Suppressor macrophage (primary cell): ENCODE data around the gene HIRIP3.
"Not testable (repeated sequence)": the region's sequence is repeated elsewhere in the genome, so short reads cannot be mapped to it uniquely, and the experiment has no call there.

ENCODE experiments used
- DNase-seq, 4 experiments: peaks; one replicate each; pipeline ENCODE4 v3.0.0-alpha.2; 2020 to 2022
- total RNA-seq, 17 experiments: gene quantifications; one replicate each; lab custom pipeline; 2026; ENCODE audit warnings: mixed read lengths in 6 of 17, inconsistent platforms in 3 of 17; lab: John Stamatoyannopoulos, UW

HIRIP3 gene, protein sequence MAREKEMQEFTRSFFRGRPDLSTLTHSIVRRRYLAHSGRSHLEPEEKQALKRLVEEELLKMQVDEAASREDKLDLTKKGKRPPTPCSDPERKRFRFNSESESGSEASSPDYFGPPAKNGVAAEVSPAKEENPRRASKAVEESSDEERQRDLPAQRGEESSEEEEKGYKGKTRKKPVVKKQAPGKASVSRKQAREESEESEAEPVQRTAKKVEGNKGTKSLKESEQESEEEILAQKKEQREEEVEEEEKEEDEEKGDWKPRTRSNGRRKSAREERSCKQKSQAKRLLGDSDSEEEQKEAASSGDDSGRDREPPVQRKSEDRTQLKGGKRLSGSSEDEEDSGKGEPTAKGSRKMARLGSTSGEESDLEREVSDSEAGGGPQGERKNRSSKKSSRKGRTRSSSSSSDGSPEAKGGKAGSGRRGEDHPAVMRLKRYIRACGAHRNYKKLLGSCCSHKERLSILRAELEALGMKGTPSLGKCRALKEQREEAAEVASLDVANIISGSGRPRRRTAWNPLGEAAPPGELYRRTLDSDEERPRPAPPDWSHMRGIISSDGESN
- total RNA-seq, result 2.1 to 16.2 (median 5.9) reads per million in 17 experiments

DNA sequence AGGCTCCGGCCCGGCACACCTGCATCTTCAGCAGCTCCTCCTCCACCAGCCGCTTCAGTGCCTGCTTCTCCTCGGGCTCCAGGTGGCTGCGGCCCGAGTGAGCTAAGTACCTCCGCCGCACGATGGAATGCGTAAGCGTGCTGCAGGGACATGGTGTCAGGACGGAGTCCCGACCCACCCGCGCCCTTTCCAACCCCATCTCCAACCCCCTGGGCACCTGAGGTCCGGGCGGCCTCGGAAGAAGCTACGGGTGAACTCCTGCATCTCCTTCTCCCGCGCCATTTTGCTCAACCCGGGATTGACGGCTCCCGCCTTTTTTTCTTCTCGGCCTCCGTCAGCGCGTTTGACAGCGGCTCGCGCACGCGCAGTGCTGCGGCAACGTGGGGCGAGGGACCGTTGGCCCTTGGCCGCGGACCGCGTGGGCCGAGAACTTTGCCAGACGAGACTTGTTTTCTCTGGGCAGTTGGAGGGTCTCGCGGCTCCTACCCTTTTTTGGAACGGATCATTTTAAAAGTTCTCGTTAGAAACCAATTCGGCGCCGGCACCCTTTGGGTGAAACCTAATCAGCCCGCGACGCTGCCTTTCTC lies at the start of gene HIRIP3:
Gene HIRIP3 (minus strand): TSS at position 294 of the 587 bp plus-strand sequence. CDS start 12 bp downstream, at position 282.
- peak; percentile 94 to 97 (median 96) for DNase-seq

DNA sequence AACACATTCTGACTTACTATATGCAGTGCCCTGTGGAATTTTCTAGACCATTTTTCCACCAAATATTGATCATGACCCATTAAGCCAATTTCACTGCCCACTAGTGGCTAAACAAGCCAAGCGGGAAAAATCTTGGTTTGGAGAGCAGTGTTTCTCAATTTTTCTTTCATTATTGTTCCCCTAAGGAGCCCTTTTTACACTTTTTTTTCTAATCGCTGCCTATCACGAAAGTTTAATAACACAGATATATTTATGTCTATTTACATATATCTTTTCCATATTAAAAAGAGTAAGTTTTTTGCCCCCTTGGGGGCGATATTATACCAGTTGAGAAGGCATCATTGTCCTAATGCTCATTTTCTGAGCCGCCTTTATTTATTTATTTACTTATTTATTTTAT lies 46.4 kb upstream of the HIRIP3 start:
- DNase-seq, result peak; percentile 16 to 64 (median 58)

DNA sequence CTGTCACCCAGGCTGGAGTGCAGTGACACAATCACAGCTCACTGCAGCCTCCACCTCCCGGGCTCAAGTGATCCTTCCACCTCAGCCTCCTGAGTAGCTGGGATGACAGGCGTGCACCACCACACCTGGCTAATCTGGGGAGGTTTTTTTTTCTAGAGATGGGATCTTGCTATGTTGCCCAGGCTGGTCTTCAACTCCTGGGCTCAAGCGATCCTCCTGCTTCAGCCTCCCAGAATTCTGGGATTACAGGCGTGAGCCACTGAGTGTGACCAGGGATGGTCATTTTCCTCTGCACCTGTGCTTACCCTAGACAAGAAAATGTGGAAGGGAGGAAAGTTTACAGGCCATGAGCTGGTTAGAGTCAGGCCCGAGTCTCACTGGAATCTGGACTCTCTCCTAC lies 45.3 kb upstream of the HIRIP3 start:
- DNase-seq, result not testable (repeated sequence)

DNA sequence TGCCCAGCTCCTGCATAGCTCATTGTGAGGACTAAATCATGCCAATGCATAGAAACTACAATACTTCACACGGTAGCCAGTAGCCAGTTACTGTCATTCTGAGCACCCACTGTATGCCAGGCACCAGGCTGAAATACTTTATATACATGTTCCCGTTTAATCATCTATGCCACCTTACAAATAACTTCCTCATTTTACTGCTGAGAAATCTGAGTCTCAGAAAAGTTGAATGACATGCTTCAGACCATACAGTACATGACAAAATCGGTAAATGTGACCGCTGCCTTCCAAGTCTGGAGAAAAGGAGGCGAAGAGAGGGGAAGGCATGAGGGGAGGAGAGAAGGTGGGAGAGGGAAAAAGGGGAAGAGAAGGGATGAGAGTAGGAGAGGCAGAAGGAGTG lies 44.8 kb upstream of the HIRIP3 start:
- DNase-seq, result peak; percentile 27 to 69 (median 48)

DNA sequence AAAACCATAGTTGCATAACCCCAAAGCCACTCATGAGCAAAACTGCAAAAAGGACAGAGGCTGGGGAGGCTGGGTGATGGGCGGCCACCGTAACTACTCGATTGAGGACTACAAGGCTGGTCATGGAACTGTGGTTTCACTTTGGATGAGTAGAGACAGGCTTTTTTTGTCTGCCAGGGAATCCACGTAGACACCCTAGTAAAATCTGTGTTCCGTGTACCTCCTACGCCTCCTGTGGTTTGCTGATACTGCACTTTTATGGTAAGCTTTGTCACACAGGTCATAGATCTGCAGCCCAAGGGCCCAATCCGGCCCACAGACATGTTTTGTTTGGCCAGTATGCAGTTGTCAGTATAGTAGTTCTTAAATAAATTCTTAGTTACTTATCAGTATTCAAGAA lies 37.9 kb upstream of the HIRIP3 start:
- no peak for DNase-seq

DNA sequence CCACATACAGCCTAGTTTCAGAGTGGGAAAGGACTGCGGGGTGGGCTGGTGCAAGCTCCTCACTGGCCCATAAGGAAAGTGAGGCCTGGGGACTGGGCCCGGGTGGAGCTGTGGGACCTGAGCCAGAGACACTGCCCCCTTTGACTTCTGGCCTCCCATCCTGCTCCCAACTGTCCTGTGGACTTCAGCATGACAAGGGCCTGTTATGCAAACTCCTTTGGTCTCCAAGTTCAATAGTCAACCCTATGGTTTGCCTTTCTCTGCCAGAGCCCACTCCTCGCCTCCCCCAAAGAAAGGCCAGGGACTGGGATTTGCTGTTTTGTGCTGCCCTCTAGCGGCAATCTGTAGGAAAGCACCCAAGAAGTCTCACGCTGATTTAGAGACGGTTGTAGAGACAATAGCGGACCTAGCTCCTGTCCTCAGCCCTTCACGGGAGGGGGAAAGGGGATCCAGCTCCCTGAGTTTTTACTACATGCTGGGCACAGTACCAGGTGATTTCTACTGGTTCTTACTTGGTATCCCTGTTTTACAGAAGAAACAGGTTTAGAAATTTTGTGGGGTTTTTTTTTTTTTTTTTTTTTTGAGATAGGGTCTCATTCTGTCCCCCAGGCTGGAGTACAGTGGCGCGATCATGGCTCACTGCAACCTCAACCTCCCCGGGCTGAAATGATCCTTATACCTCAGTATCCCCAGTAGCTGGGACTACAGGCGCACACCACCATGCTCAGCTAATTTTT lies 36.8 kb upstream of the HIRIP3 start:
- peak; percentile 78 to 81 (median 80) for DNase-seq

DNA sequence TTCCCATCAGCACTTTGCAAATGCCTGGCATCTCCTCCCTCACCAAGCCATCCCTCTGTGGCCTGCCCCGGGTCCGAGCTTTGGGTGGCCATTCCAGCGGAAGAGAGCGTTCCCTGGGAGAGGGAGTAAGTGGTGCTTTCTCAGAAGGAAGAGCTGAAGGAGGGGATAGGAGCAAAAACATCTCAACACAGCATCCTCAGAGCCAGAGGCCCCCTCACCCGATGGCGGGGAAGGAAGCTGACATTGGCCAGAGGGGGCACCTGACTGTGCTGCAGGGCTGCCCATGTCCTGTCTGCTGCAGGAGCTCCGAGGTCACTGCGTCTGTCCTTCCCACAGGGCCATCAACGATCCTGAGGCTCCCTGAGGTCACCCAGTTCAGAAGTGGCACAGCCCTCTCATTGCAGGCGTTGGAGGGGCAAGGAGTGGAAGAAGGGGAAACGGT lies 36.1 kb upstream of the HIRIP3 start:
- DNase-seq, result no peak

DNA sequence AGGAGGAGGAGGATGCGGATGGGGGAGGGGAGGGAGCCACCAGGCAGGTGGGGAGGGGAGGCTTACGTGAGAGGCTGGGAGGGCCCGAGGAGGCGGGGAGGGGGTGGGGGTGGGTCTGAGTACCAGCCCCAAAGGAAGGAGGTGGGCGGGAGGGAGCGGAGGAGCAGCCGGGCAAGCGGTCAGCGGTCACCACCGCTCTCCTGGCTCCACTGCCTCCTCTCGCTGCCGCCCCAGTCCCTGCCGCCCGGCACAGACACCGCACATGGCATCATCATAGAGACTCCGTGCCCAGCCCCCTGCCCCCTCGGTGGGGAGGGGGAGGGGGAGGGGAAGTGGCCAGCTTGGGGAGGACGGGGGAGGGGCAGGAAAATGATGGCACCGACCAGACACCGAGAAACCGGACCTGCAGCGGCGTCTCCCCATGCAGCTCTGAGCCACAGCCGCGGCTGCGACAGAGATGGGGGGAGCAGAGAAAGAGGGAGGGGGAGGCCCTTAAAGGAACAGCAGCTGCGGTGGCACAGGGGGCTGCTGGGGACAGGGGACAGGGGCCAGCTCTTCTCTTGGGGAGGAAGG lies 35.5 kb upstream of the HIRIP3 start, which contains the start of gene TLCD3B:
Gene TLCD3B (minus strand): TSS at position 431 of the 573 bp plus-strand sequence. CDS start 744 bp downstream, outside the sequence.
- peak in 1 of 4 experiments; percentile 35 for DNase-seq

DNA sequence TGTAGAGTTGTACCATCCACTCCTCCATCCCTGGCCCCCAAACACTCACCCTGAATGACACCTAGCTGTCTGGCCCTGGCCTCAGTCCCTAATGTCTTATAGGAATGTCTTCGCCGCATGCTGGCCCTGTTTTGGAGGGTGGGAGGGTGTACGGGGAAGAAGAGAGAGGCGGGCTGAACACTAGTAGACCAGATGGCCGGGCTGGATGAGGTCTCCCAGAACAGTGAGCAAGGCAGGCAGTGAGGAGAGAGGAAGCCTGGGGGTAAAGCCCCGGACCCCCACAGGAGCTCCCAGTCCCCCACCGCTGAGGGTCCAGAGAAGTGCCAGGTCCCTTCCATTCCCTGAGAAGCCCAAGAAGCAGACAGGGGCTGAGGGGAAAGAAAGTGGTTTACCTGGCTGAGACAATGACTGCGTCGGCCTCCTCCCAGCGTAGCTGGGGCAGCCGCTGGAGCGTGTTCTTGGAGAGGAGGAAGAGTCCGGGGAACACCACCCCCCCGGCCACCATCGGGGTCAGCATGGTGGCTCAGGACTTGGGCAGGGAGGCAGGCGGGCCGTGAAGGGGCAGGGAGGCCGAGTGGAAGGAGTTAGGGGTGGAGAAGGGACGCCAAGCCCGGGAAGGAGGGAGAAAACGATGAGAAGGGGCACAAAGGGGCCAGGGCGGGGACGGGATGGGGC lies 34.7 kb upstream of the HIRIP3 start:
- DNase-seq, result no peak

DNA sequence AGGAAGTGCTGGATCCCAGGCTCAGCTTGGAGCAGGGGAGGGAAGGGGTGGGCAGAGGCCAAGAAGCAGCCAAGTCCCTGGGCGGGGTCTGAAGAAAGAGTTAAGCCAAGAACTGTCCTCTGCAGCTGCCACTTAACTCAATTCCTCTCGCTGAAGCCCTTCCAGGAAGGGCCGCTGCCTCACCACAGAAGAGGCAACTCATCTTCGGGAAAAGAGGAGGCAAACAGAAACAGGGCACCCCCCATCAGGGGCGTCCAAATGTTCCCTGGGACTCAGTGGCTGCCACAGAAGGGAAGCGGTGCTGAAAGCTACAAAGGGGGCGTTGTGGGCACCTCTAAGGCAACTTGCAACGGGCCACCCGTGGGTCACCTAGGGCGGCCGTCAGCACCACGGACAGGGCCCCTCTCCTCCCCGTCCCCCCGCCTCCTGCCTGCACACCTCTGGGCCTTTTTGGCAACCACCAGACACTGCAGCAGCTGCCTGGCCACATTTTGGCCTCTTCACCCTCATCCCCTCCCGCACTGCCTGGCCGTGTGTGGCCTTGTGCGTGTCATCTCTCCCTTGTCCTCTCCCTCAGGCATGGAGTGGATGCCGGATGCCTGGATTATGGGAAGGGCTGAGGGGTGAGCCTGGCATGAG lies 33.1 kb upstream of the HIRIP3 start:
- DNase-seq, result peak in 1 of 4 experiments; percentile 42

DNA sequence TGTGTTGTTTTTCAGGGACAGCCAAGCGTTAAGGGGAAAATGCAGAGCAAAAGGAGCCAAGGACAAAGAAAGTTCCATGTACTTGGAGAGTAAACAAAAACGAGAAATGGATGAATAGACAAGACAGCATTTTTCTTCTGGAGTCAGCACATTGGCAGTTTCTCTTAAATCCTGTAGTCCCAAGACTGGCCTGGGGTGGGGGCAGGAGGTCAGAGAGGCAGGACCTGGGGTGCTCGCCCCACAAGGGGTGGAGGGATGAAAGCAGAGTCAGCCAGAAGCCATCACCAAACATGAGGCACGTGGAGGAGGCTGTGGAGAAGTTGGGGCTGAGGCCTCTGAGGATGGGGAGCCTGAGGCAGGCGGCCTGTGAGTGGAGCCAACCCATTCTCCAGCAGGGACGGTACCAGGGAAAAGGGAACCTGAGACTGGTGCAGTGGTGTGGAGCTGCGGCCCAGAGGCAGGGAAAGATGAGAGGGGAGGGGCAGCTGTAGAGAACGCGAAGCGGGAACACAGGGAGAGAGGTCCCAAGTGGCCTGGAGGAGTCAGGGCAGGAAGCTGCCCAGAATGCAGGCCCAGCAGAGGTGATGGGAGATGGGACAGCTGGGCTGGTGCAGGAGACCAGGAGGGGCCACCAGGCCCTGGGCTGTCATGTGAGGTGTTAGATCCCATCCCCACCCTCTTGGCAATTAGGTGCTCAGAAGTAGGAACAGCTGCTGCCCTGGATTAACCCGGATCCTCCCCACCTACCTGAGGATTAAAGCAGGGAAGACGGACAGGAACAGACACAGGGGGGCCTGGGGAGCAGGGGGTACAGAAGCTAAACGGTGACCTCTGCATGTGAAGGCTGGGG lies 32.4 kb upstream of the HIRIP3 start:
- no peak for DNase-seq

DNA sequence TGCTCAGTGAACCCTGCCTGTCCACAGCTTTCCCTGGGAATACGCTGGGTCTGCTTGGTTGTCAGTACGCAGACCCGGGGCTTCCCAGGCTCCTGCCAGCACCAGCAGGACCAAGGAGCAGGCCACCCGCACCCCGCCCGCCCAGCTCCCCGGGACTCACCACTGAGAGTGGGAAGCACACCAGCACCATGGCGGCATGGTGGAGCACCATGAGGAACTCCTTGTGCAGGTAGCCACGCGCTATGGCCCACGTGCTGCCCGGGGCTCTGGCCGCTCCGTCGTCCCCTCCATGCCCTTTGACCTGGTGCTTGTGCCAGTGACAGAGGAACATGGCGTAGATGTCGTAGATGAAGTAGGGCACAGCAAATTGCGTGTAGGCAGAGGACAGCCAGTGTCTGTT lies 31.0 kb upstream of the HIRIP3 start:
- DNase-seq, result no peak

DNA sequence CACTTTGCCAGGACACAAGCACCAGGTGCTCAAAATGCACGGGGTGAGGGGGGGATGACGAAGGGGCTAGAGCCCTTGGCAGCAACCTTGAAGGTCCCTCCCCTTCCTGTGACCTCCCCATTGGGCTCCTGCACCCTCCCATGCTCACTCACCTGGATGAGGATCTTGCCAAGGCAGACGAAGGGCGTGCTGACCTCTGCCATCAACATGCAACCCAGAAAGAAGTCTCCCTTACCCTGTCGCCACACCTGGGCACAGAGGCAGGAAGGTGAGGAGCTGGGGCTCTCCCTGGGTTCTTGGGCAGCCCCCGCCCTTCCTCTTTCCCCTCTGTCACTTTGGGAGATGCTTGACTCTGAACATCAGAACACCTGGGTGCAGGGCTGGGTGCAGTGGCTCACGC lies 30.2 kb upstream of the HIRIP3 start:
- DNase-seq, result no peak

DNA sequence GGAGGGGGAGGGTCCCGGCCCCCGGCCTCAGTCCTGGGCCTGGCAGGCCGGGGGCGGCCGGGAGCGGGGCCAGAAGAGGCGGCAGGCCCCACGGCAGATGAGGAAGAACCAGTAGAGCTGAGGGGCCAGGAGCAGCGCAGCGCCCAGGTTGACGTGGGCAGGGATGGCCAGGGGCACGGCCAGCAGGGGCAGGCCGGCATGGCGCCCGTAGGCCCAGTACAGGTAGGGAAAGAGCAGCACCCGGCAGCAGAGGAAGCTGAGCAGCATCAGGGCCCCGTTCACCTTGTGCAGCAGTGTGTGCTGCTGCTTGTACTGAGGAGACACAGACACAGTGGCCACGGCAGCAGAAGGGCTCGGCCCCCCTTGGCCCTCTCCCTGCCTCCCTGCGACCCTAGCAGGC lies 29.7 kb upstream of the HIRIP3 start:
- no peak for DNase-seq

DNA sequence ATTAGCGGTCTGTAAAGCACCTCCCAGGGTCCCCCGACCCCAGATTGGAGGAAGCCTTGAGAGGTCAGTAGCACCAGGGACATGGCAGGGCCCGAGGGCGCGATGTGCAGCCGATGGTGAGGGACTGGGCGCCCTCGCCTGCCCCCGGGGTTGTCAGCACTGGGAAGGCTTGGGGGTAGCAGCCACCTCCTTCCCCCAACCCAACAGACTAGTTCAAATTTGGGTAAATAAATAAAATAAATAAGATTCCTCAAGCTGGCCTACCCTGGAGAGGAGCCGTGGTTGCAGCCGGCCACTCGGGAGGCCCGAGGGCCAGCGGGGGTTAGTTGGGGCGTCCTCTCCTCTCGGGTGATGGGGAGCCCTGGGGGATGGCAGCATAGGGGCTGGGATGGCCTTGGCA lies 29.0 kb upstream of the HIRIP3 start:
- no peak for DNase-seq

DNA sequence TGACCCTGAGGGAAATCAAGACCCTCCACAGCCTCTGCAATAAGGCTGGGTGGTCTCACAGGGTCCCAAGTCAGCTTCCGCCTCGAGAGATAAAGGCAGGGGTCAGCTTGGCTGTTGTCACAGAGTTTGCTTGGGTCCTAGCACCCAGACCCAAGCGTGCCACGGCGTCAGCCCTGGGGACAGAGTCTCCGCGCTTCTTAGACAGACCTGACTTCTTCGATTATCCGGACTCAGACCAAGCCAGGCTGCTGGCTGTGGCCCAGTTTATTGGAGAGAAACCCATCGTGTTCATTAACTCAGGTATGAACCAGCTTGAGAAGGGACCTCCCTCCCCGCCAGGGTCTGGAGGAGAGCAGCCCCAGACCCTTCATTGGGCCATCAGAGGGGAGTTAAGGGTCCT lies 28.2 kb upstream of the HIRIP3 start:
- no peak for DNase-seq

DNA sequence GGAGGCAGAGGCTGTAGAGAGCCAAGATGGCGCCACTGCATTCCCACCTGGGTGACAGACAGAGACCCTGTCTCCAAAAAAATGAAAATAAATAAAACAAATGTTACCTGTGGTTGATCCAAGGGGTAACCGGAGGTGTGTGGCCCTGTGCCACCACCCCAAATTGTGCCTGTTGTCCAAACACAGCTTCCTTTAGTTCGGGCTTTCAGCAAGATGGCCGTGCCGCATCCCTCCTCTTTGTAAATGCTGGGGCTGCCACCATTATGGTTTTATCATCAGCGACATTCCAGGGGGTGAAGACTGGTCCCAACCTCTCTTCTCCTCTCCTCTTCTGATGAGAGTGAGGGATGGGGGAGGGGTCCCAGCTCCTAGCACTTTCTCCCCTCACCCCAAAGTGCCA lies 27.5 kb upstream of the HIRIP3 start, which contains the start of gene C16orf92:
Gene C16orf92 (plus strand): TSS at position 312 of the 400 bp plus-strand sequence. CDS start 143 bp downstream, outside the sequence.
- no peak for DNase-seq

DNA sequence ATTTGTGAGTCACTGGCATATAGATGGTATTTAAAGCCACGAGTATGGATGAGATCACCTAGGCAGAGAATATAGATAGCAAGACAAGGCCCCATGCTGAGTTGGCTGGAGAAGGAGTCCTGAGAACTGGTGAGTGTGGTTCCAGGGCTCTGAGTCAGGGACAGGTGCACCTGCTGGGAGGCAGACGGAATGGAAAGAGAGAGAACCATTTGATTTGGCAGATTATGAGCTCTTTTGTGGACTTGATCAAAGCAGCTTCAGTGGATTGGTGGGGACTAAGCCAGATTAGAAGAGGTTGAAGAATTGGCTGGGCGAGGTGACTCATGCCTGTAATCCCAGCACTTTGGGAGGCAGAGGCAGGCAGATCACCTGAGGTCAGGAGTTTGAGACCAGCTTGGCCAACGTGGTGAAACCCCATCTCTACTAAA lies 23.3 kb upstream of the HIRIP3 start:
- DNase-seq, result no peak

DNA sequence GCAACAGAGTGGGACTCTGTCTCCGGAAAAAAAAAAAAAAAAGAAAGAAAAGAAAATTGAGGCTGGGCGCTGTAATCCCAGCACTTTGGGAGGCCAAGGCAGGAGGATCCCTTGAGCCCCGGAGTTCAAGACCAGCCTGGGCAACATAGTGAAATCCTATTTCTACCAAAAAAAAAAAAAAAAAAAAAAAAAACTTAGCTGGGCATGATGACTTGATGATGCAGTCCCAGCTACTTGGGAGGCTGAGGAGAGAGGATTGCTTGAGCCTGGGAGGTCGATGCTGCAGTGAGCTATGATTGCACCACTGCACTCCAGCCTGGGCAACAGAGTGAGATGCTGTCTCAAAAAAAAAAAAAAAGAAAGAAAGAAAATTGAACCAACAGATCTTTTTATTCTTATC lies 22.5 kb upstream of the HIRIP3 start:
- DNase-seq, result not testable (repeated sequence)

DNA sequence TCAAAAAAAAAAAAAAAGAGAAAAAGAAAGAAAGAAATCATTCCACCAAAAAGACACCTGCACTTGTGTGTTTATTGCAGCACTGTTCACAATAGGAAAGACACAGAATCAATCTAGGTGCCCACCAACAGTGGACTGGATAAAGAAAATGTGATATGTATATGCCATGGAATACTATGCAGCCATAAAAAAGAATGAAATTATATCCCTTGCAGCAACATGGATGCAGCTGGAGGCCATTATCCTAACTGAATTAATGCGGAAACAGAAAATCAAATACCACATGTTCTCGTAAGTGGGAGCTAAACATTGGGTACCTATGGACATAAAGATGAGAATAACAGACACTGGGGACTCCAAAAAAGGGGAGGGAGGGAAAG lies 21.9 kb upstream of the HIRIP3 start:
- no peak for DNase-seq
